Dermis microvascular lymphatic vessel endothelial cell (primary cell): Measurements from ENCODE around the gene SLC35F3. TPM values are rescaled to one million over a fixed set of nuclear protein-coding genes. Genes with fewer than 3 reads are reported as not detected.

ENCODE experiments used
- DNase-seq, 2 donors: peaks; one replicate each; pipeline versions ENCODE4 v3.0.0 to v3.0.0-alpha.2; 2010; ENCODE audit warnings: low read depth in 2 of 2
- total RNA-seq: library from RNA; depleted of rRNA; stranded (reverse); fragments of >200 nt; gene quantifications from 2 replicates; pipeline ENCODE4 v1.2.1, GENCODE V29; 2014

The SLC35F3 gene
- total RNA-seq, 1 donor from 2014 or later: not detected

GRCh38 chr1:234218078-234218477, 313.6 kb downstream of the SLC35F3 start:
- DNase-seq: no peak

GRCh38 chr1:234219711-234220110, 315.2 kb downstream of the SLC35F3 start:
- DNase-seq: no peak

GRCh38 chr1:234221601-234222000, 317.1 kb downstream of the SLC35F3 start:
- no peak for DNase-seq

GRCh38 chr1:234222561-234223280, 318.2 kb downstream of the SLC35F3 start:
- DNase-seq: no peak

- no peak for DNase-seq
These were observed 321.8 kb downstream of the SLC35F3 start for GRCh38 chr1:234226113-234226818.

- DNase-seq: no peak
These were observed 322.3 kb downstream of the SLC35F3 start for GRCh38 chr1:234226819-234227165.

GRCh38 chr1:234229581-234230387, 325.3 kb downstream of the SLC35F3 start:
- no peak for DNase-seq

GRCh38 chr1:234230414-234230862, 326.0 kb downstream of the SLC35F3 start:
- DNase-seq: no peak

- no peak for DNase-seq
These were observed 326.8 kb downstream of the SLC35F3 start for GRCh38 chr1:234231061-234231892.

GRCh38 chr1:234231893-234232276, 327.4 kb downstream of the SLC35F3 start:
- no peak for DNase-seq

- no peak for DNase-seq
These were observed 329.7 kb downstream of the SLC35F3 start for GRCh38 chr1:234234199-234234598.

GRCh38 chr1:234235434-234235881, 331.0 kb downstream of the SLC35F3 start:
- no peak for DNase-seq

- no peak for DNase-seq
These were observed 332.9 kb downstream of the SLC35F3 start for GRCh38 chr1:234237393-234237792.

- no peak for DNase-seq
These were observed 333.6 kb downstream of the SLC35F3 start for GRCh38 chr1:234238060-234238459.

- no peak for DNase-seq
These were observed 335.0 kb downstream of the SLC35F3 start for GRCh38 chr1:234239515-234239914.

- no peak for DNase-seq
These were observed 335.5 kb downstream of the SLC35F3 start for GRCh38 chr1:234239936-234240335.

- DNase-seq: no peak
These were observed 336.2 kb downstream of the SLC35F3 start for GRCh38 chr1:234240680-234241079.

- DNase-seq: no peak
These were observed 337.5 kb downstream of the SLC35F3 start for GRCh38 chr1:234241941-234242490.

GRCh38 chr1:234243521-234244260, 339.2 kb downstream of the SLC35F3 start:
- DNase-seq: no peak

GRCh38 chr1:234244482-234244881, 340.0 kb downstream of the SLC35F3 start:
- DNase-seq: no peak
